Pulmonary artery endothelial cell (primary cell): Measurements from ENCODE around the gene TBC1D3B. TPM values are rescaled to one million over a fixed set of nuclear protein-coding genes. Genes with fewer than 3 reads are reported as not detected.
"Not testable (repeated sequence)": the region's sequence is repeated elsewhere in the genome, so short reads cannot be mapped to it uniquely, and the experiment has no call there.

Experiments used
- DNase-seq: peaks from one replicate; pipeline ENCODE4 v3.0.0-alpha.2; 2011; ENCODE audit warnings: low read depth, low spot score
- total RNA-seq: library from RNA; depleted of rRNA; stranded (reverse); fragments of >200 nt; gene quantifications from 2 replicates; pipeline ENCODE4 v1.2.3, GENCODE V29; 2014

TBC1D3B gene
- total RNA-seq, 1 donor from 2014 or later, result 0.86 TPM

- not testable (repeated sequence) for DNase-seq
These were observed 5.2 kb upstream of the TBC1D3B start for GRCh38 chr17:36181446-36182175.

DNA sequence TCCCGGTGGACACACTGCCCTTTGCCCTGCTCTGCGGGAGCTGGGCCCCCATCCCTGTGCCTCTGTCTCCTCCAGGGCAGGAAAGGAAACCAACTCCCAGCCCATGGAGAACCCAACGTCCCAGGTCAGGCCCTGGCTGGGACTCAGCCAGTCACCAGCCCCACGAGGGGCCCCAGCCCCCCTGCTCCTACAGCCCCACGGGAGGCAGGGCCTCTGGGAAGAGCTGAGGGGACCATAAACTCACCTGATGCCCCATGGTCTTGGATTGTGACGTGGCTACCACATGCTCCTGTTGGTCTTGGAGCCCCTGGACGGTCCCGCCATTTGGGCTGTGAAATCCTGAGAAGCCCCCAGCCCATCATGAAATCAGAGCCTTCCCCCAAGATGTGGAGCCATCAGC, 7.6 kb downstream of the TBC1D3B start:
- DNase-seq, result not testable (repeated sequence)

GRCh38 chr17:36153895-36154610, 22.4 kb downstream of the TBC1D3B start:
- DNase-seq, result no peak

- DNase-seq, result no peak
These were observed 23.8 kb downstream of the TBC1D3B start for GRCh38 chr17:36152639-36153120.

DNA sequence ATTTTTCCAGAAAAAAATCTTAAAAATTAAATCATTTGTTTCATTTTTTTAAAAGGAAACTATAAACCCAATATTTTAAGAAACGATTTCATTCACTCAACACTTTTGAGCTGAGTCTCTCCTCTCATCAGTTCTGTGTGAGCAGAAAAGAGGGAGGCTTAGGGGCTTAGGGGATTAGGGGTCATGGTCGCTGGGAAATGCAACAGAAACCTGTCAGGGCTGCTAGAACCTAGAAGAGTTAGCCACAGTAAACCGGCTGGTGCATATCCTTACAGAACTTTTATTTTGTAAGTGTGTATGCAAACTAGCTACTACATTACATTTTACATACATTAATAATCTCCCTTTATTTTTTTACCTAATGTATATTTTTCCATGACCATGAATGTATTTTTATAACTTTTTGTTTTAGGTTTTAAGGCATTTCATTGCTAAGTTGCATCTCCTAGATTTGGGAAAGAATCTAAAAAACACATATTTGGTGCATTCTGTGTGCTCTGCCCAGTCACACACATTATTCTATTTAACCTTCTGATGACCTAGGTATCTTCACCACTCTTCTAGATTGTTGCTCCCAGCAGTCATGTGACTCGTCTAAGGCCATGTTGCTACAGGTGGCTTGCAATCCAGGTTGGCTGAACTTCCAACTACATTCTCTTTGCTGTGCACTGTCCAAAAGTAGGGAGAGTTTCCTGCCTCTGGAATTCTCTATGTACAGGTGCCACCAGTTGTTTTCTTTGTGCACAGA, 24.4 kb downstream of the TBC1D3B start:
- DNase-seq, result no peak

DNA sequence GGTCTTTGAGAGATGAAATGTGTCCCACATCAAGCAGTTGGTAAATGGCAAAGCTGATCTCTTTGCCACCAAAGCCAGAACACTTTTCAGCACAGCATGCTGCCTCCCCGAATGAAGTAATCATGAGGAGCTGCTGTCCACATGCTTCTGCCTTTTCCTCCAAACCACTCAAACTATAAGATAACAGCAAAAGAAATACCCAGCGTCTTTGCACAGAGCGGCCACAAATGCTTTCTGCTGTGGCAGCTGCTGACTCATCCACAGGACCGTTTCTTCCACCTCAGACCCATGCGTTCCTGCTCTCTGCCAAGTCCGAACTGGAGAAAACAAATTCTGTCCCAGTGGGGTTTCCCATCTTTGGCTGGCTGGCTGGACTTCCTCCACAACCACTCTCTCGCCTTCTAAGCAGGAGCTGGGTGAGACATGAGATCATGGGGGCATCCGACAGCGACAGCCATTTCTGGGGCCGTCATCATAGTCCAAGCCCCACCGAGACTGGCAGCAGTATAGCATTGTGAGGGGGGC, 27.1 kb downstream of the TBC1D3B start:
- DNase-seq, result no peak

GRCh38 chr17:36148559-36149295, 27.7 kb downstream of the TBC1D3B start:
- peak; percentile 20 for DNase-seq

GRCh38 chr17:36147601-36148000, 28.8 kb downstream of the TBC1D3B start:
- no peak for DNase-seq

DNA sequence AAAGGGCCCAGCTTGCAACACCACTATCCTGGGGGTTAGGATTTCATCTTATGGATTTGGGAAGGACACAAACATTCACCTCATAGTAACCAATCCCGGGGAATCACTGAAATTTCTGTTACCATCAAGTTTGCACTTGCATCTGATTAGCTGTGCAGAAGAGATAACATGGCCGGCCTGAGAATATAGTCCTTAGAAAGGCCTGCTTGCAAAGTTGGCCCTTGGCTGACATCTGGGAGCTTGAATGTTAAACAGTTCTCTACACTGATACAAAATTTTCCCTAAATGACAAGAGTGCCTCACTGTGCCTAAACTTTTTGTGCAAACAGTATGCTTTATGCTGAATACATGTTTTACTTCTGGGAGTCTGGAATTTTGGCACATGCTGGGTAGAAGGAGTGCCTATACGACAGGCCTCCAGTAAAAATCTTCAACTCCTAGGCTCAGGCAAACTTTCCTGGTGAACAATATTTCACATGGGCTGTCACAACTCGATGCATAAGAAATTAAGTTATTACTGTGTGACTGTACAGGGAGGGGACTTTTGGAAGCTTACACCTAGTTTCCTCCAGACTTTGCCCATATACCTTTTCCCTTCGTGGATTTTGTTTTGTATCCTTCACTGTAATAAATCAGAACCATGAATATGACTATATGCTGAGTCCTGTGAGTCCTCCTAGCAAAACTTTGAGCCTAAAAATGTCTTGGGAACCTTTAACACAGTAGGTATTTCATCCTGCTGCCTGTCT, 31.3 kb downstream of the TBC1D3B start:
- no peak for DNase-seq

DNA sequence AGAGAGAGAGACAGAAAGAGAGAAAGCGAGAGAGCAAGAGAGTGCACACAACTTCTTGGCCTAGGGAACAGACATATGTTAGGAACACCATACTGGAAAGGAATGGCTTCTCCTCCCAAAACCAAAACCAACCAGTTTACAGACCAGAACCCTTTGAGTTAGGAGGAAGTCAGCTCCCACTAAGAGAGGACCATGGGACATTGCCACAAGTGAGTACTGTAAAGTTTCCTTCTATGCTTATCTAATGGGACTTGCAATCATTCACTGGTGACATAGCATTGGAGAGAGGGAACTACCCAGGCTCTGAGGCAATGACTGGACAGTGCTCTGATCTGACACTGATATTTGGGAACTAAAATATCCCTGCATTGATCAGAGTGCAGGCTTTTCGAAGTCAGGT, 32.4 kb downstream of the TBC1D3B start:
- no peak for DNase-seq

GRCh38 chr17:36142806-36143205, 33.6 kb downstream of the TBC1D3B start:
- no peak for DNase-seq

DNA sequence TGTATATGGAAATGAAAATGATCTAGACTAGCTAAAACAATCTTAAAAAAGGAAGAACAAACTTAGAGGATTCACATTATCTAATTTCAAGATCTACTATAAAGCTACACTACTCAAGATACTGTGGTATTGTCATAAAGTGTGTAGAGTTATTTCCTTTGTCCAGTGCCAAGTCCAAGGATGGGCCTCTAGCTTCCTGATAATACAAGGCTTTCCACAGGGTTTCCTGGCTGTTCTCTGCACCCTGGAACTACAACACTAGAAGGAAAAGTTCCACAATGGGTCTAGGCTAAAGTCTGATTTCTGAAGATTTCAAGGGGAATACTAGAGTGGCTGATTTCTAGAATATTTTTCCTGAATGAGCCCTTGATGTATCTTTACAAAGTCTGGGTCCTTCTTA, 34.2 kb downstream of the TBC1D3B start:
- no peak for DNase-seq

- DNase-seq, result no peak
These were observed 40.0 kb downstream of the TBC1D3B start for GRCh38 chr17:36136439-36136838.

GRCh38 chr17:36136036-36136435, 40.4 kb downstream of the TBC1D3B start:
- DNase-seq, result no peak

DNA sequence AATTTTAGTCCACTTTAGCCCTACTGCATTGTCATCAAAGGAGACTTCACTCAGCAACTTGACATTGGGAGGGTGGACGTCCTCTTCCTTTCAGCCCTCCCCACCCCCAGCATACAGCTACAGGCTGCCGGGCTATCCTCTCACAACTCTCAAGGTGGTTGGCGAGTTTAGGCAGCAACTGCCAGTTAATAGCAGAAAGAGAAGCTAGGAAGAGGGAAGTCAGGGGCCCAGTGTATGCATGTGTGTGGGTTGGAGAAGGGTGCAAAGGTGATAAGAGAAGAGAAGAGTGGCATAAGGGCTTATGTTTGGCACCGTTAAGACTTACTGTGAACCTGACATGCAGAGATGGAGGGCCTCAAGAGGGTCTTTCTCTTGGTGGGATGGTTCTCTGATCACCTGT, 41.0 kb downstream of the TBC1D3B start:
- no peak for DNase-seq

- no peak for DNase-seq
These were observed 42.7 kb downstream of the TBC1D3B start for GRCh38 chr17:36133602-36134236.

- DNase-seq, result no peak
These were observed 44.0 kb downstream of the TBC1D3B start for GRCh38 chr17:36132421-36132831.

- no peak for DNase-seq
These were observed 44.5 kb downstream of the TBC1D3B start for GRCh38 chr17:36131931-36132330.

GRCh38 chr17:36131421-36131820, 45.0 kb downstream of the TBC1D3B start:
- DNase-seq, result no peak

GRCh38 chr17:36130346-36130745, 46.1 kb downstream of the TBC1D3B start:
- DNase-seq, result no peak
